Stimulated activated CD8-positive, alpha-beta memory T cell treated with anti-CD3 and anti-CD28 coated beads, Interleukin-7, amount 100 ng/mL, for 4 hours (primary cell): ENCODE results near the gene RNF157.

Experiments
- DNase-seq, 2 donors: peaks; one replicate each; pipeline ENCODE4 v3.0.0-alpha.2; 2020; ENCODE audit warnings: low read depth in 2 of 2

Gene RNF157

GRCh38 chr17:76240461-76241203 lies at the start of gene RNF157:
TSS of gene RNF157 (minus strand) at chr17:76240493. CDS start at chr17:76240240, 253 bp downstream.
- peak; percentile 27 to 65 for DNase-seq

- no peak for DNase-seq
Observed at GRCh38 chr17:76281573-76282371, 41.5 kb upstream of the RNF157 start.

- DNase-seq: no peak
Observed at GRCh38 chr17:76280650-76281049, 40.4 kb upstream of the RNF157 start.

- no peak for DNase-seq
Observed at GRCh38 chr17:76279742-76280287, 39.5 kb upstream of the RNF157 start.

- peak; percentile 74 for DNase-seq
Observed at GRCh38 chr17:76278952-76279741, 38.9 kb upstream of the RNF157 start.

GRCh38 chr17:76278268-76278908 lies 38.1 kb upstream of the RNF157 start:
- no peak for DNase-seq

GRCh38 chr17:76277300-76278267 lies 37.3 kb upstream of the RNF157 start:
- no peak for DNase-seq

GRCh38 chr17:76276461-76277299 lies 36.4 kb upstream of the RNF157 start:
- DNase-seq: no peak

GRCh38 chr17:76276069-76276431 lies 35.8 kb upstream of the RNF157 start:
- DNase-seq: no peak

- DNase-seq: no peak
Observed at GRCh38 chr17:76275382-76276068, 35.2 kb upstream of the RNF157 start.

- DNase-seq: no peak
Observed at GRCh38 chr17:76274112-76274956, 34.0 kb upstream of the RNF157 start.

- no peak for DNase-seq
Observed at GRCh38 chr17:76273445-76274111, 33.3 kb upstream of the RNF157 start.

GRCh38 chr17:76272541-76273444 lies 32.5 kb upstream of the RNF157 start:
- peak in 1 of 2 donors; percentile 50 for DNase-seq

- DNase-seq: peak; percentile 80 to 84
Observed at GRCh38 chr17:76271669-76272540, 31.6 kb upstream of the RNF157 start.
